Thyroid gland (tissue), 4 donors: ENCODE results near the gene PCDH8. TPM values are rescaled to one million over a fixed set of nuclear protein-coding genes. Genes with fewer than 3 reads are reported as not detected.

ENCODE experiments used
- DNase-seq, 2 donors: peaks; one replicate each; pipeline ENCODE4 v3.0.0-alpha.2; 2019
- H3K27ac ChIP-seq, 3 donors: fragments of 200-600 bp; sonication (generic); 1 replicate in 2 of 3; 2 replicates in 1 of 3; pipeline ENCODE4 v1.5.1; 2016 to 2019; ENCODE audit warnings: mild to moderate bottlenecking in 1 of 3, moderate library complexity in 1 of 3
- H3K27me3 ChIP-seq: fragments of 200-600 bp; sonication (generic); one replicate; pipeline ENCODE4 v1.5.1; 2019
- H3K36me3 ChIP-seq, 2 donors: fragments of 200-600 bp; sonication (generic); one replicate each; pipeline ENCODE4 v1.5.1; 2016 to 2019
- H3K4me1 ChIP-seq, 2 donors: fragments of 200-600 bp; sonication (generic); one replicate each; pipeline ENCODE4 v1.5.1; 2017 to 2019
- H3K4me3 ChIP-seq, 3 donors: fragments of 200-600 bp; sonication (generic); replicated peaks in 1 of 3; 1 replicate in 2 of 3; 2 replicates in 1 of 3; pipeline ENCODE4 v1.5.1; 2016; ENCODE audit warnings: mild to moderate bottlenecking in 1 of 3
- H3K9me3 ChIP-seq: fragments of 200-600 bp; sonication (generic); one replicate; pipeline ENCODE4 v1.5.1; 2017
- POLR2A ChIP-seq, 2 donors: fragments of 450-650 bp; IDR thresholded peaks; one replicate each; pipeline ENCODE4 v1.6.1; 2017; ENCODE audit warnings: antibody characterized with exemption in 2 of 2, mild to moderate bottlenecking in 2 of 2, moderate library complexity in 1 of 2
- WGBS, 2 donors: methylation state at CpG; one replicate each; pipeline ENCODE4 v1.1.5; 2017; 5-methylcytosine and 5-hydroxymethylcytosine counted together
- intact Hi-C: fragments of 100-400 bp; cut with DNase I; formaldehyde crosslinking; loops from one replicate; pipeline ENCODE4 v1.15.1; 2023
- microRNA counts, 2 donors: library from miRNA; unstranded; fragments of <30 nt; microRNA quantifications; one replicate each; lab custom pipeline; 2016 to 2017
- microRNA-seq: library from miRNA; unstranded; fragments of <30 nt; microRNA quantifications from one replicate; pipeline ENCODE4, GENCODE V29; 2016
- small RNA-seq: library from RNA; depleted of rRNA; stranded (forward); fragments of <200 nt; gene quantifications from one replicate; pipeline ENCODE3, GENCODE V24; 2016
- total RNA-seq, 4 donors: library from RNA; depleted of rRNA; stranded (reverse); fragments of >200 nt; gene quantifications; one replicate each; pipeline ENCODE4 v1.2.3, GENCODE V29; 2016
- TF ChIP-seq, protein P1 (sequence below), 6 experiments: fragments of 200-600 bp in 3 of 6; fragments of 450-650 bp in 3 of 6; sonication (generic) in 3 of 6; IDR thresholded peaks; one replicate each; pipeline ENCODE4 v1.5.1; 2016 to 2019; ENCODE audit warnings: antibody characterized with exemption in 6 of 6, mild to moderate bottlenecking in 2 of 6, inconsistent platforms in 1 of 6, moderate library complexity in 1 of 6

PCDH8 gene
- total RNA-seq, 4 donors from 2014 or later = 2.1 TPM; not detected in 2

DNA sequence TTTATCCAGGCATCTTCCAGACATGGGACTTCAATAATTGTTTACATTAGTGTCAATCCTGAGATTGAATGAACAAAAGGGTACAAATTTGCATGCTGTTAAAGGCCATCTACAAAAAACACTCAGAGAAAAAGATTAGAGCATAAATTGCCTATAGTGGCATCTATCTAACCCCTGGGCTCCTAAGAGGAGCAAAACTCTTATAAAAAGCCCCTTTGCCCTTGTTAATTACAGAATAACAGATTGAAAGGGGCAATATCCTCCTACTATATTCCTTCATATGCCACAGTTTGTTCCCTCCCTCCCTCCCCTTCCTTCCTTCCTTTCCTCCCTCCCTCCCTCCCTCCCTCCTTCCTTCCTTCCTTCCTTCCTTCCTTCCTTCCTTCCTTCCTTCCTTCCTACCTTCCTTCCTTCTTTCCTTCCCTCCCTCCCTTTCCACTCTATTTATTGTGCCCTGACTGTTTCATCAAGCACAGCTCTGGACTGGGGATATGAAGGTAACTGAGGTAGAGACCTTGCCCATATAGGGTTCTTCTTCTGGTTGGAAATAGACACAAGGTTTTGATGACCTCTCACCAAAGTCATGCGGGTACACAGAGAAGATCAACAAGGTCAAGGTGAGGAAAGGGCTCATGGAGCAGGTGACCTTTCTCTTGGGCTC, 49.5 kb downstream of the PCDH8 start:
- no peak for DNase-seq
- Histone ChIP-seq H3K9me3 (no peaks in the 10 kb centered on the region), H3K4me1 (peaks cover 0 to 4% of the 10 kb centered on the region in 2 donors), H3K4me3 (no peak overlapping the region), H3K27me3 (no peaks in the 10 kb centered on the region), H3K36me3 (no peaks in the 10 kb centered on the region), H3K27ac (no peak overlapping the region)
- no peak for TF ChIP-seq POLR2A (IDR thresholded peaks at IDR 0.05)
- TF ChIP-seq, protein P1, sequence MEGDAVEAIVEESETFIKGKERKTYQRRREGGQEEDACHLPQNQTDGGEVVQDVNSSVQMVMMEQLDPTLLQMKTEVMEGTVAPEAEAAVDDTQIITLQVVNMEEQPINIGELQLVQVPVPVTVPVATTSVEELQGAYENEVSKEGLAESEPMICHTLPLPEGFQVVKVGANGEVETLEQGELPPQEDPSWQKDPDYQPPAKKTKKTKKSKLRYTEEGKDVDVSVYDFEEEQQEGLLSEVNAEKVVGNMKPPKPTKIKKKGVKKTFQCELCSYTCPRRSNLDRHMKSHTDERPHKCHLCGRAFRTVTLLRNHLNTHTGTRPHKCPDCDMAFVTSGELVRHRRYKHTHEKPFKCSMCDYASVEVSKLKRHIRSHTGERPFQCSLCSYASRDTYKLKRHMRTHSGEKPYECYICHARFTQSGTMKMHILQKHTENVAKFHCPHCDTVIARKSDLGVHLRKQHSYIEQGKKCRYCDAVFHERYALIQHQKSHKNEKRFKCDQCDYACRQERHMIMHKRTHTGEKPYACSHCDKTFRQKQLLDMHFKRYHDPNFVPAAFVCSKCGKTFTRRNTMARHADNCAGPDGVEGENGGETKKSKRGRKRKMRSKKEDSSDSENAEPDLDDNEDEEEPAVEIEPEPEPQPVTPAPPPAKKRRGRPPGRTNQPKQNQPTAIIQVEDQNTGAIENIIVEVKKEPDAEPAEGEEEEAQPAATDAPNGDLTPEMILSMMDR (IDR thresholded peaks at IDR 0.05) = no peak
- WGBS, 2 donors = 0% methylated on average over 1 of the region's 1 CpG
- intact Hi-C loops = no loop called here

DNA sequence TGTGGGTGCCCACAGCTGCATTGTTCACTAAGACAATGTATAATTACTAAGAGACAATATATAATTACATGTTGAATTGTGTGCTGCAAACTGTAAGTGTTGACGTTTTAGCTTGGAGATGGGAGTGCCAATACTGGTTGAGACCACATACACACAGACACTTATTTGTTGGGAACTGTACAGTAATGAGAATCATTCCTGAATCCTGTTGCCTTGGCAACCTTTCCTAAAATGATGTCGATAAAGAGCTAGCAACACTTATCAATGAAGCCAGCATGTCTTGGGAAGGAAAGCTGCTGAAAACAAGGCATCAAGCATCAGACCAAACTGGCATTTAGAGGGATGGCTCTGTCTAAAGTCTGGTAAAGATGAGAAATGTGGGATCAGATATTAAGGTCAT, 51.3 kb downstream of the PCDH8 start:
- 79 to 89% methylated on average over 2 of the region's 2 CpGs for WGBS, 2 donors
- H3K27me3 ChIP-seq = no peaks in the 10 kb centered on the region
- intact Hi-C loops = no loop called here

DNA sequence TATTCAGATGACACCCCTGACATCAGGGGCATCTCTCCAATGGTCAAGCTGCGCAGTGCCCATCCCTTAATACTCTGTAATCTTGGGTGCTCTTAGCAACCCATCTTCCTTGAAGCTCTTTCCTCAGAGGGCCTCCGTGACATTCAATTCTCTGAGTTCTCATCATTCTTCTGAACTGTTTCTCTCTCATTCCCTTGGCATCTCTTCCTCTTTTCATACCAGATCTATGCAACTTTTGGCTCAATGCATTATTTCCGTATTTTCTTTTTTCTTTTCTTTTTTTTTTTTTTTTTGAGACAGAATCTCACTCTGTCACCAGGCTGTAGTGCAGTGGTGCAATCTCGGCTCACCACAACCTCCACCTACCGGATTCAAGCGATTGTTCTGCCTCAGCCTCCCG, 53.9 kb downstream of the PCDH8 start:
- no peak for DNase-seq
- no peaks in the 10 kb centered on the region for H3K27me3 ChIP-seq
- intact Hi-C loops = no loop called here
- no peaks in the 10 kb centered on the region for H3K4me1 ChIP-seq
- 94 to 95% methylated on average over 7 of the region's 7 CpGs for WGBS, 2 donors
- no peaks in the 10 kb centered on the region for H3K36me3 ChIP-seq
- H3K9me3 ChIP-seq = no peaks in the 10 kb centered on the region
- H3K27ac ChIP-seq = no peak overlapping the region
- no peak overlapping the region for H3K4me3 ChIP-seq
- no peak for TF ChIP-seq POLR2A (IDR thresholded peaks at IDR 0.05)

More for the DNA sequence above, 51.3 kb downstream of the PCDH8 start:
- no peak overlapping the region for H3K4me3 ChIP-seq
- H3K36me3 ChIP-seq = no peaks in the 10 kb centered on the region
- H3K9me3 ChIP-seq = no peaks in the 10 kb centered on the region
- peaks cover 0 to 4% of the 10 kb centered on the region in 2 donors for H3K4me1 ChIP-seq
- H3K27ac ChIP-seq = no peak overlapping the region
- no peak for TF ChIP-seq POLR2A (IDR thresholded peaks at IDR 0.05)
- TF ChIP-seq, protein P1 (IDR thresholded peaks at IDR 0.05) = no peak
- no peak for DNase-seq

DNA sequence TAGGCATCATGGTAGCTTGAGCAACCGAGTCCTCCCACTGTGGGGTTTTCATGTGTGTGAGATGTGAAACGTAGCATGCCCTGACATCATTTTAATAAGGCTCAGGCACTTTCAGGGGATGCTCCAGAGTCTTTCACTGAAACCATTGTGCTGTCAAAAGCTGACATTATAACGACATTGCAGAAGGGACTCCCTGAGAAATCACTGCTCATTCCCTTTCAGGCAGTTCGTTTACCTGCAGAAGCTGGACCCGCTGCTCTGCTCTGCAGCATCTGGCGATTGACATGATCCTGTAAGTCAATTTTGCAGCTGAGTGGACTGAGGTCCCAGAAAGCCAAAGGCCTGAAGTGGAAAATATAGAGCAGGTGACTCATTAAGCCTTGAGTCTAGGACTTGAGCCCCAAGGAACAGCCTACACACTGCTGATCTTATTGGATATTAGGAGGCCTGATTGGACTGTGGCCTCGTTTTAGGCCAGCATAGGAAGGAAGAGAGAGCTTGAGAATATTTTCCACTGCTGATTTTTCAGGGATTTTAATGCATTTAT, 54.9 kb downstream of the PCDH8 start:
- H3K36me3 ChIP-seq = no peaks in the 10 kb centered on the region
- no peaks in the 10 kb centered on the region for H3K4me1 ChIP-seq
- intact Hi-C loops = no loop called here
- WGBS, 2 donors = 84 to 94% methylated on average over 7 of the region's 7 CpGs
- TF ChIP-seq, protein P1 (IDR thresholded peaks at IDR 0.05) = no peak
- no peak for TF ChIP-seq POLR2A (IDR thresholded peaks at IDR 0.05)
- H3K27ac ChIP-seq = no peak overlapping the region
- H3K27me3 ChIP-seq = no peaks in the 10 kb centered on the region
- no peak for DNase-seq
- H3K4me3 ChIP-seq = no peak overlapping the region
- no peaks in the 10 kb centered on the region for H3K9me3 ChIP-seq

MicroRNAs encoded within 50 kb of the gene (microRNA counts, 767-probe panel; counts per million panel counts)
- 0 counts per million in 2 donors for microRNA hsa-miR-759 (lab: Ali Mortazavi, UCI)

Small RNAs within 50 kb of the gene (microRNA-seq; reads per million reads assigned to microRNA genes)
- gene MIR759 = not detected

Small RNAs within 50 kb of the gene (small RNA-seq; reads per million reads assigned to genes)
- not detected for gene MIR759

Other genes with a start within 250 kb of the PCDH8 start
- gene HNRNPA1L2, start 206.2 kb downstream of the PCDH8 start, total RNA-seq = 1 to 10 TPM; 4.4 to 9.7 (median 5.6) TPM
- gene SUGT1, start 195.8 kb downstream of the PCDH8 start, total RNA-seq = 10 to 100 TPM; 33.6 to 50.4 (median 43.1) TPM
- 1 to 10 TPM in 2 of 4 donors, under 1 TPM in 2; 0.40 to 2.5 (median 0.85) TPM for gene CNMD, start 108.8 kb downstream of the PCDH8 start, total RNA-seq
- gene OLFM4, start 180.2 kb upstream of the PCDH8 start, total RNA-seq = 1 to 10 TPM in 1 of 4 donors, under 1 TPM in 1, not detected in 2; 0.11 to 3.5 TPM